ENCODE data around the gene IGSF3. TPM values are rescaled to one million over a fixed set of nuclear protein-coding genes. Genes with fewer than 3 reads are reported as not detected.

IGSF3 gene
- total and polyA plus RNA-seq, 2 of the 8 experiments (the other 6 are each of a cell fraction or from before 2014, with no cell fraction given): 30.0 to 32.2 TPM

GRCh38 chr1:116579259-116579875, 88.2 kb downstream of the IGSF3 start:
- CTCF ChIA-PET (ENCODE audit: partially characterized antibody): interaction anchor here (3.2 to 4.3 kb wide), 2 partner anchors 17 to 93 kb away, joined by 23 to 36 read pairs; no protein-coding TSS in a partner anchor
- H3K56ac ChIP-seq (replicated peaks; ENCODE audit: insufficient read length, low read depth, low read length): no peak overlapping the region
- WGBS, 2 experiments (ENCODE audit: extremely low coverage in 1 of 2, insufficient coverage in 1 of 2, insufficient read length in 1 of 2, insufficient replicate concordance in 2 of 2, low coverage in 1 of 2, low lambda C conversion rate in 2 of 2, missing lambda C conversion rate in 1 of 2): 88% methylated on average over 13 of the region's 21 CpGs; no CpG with 5 or more reads in 1 of the 2 experiments

More at GRCh38 chr1:116579259-116579875, 88.2 kb downstream of the IGSF3 start:
- H3K4ac ChIP-seq (replicated peaks; ENCODE audit: insufficient read length, low read depth, low read length): no peak overlapping the region
- no peaks in the 10 kb centered on the region; the same call in 1 of the 2 replicates for H3K23me2 ChIP-seq (ENCODE audit: low read depth, low read length)
- H3K4me3 ChIP-seq (ENCODE audit: extremely low read depth in 1 of 4, insufficient read depth in 2 of 4, low read depth in 3 of 4, low read length in 4 of 4): no peak overlapping the region
- no peak overlapping the region for H3K14ac ChIP-seq (ENCODE audit: insufficient read length)
- no peaks in the 10 kb centered on the region for H3K4me1 ChIP-seq (replicated peaks in 1 of 4; ENCODE audit: control insufficient read depth in 3 of 4, insufficient read depth in 4 of 4, low read length in 3 of 4)
- no peak overlapping the region for H4K91ac ChIP-seq (replicated peaks; ENCODE audit: insufficient read length, low read length)
- H3K23ac ChIP-seq (ENCODE audit: insufficient read length): no peak overlapping the region
- no peak overlapping the region for H2BK15ac ChIP-seq (ENCODE audit: low read length)
- H2BK20ac ChIP-seq (ENCODE audit: low read length): no peak overlapping the region
- POLR2A ChIA-PET (ENCODE audit: partially characterized antibody): no interaction called here
- no peaks in the 10 kb centered on the region for H3K79me2 ChIP-seq (ENCODE audit: control insufficient read depth in 1 of 2, insufficient read depth in 2 of 2, low read length in 2 of 2)
- no peak overlapping the region for H2BK12ac ChIP-seq (ENCODE audit: low read depth, low read length)
- no peak overlapping the region for H2AK5ac ChIP-seq (ENCODE audit: low read depth, low read length)
- H3K9me3 ChIP-seq (ENCODE audit: insufficient read depth in 2 of 2, low read depth in 1 of 2, low read length in 1 of 2): no peaks in the 10 kb centered on the region
- TF ChIP-seq E2F6 (IDR thresholded peaks at IDR 0.05): no peak
- TF ChIP-seq CHD2 (IDR thresholded peaks at IDR 0.05; ENCODE audit: low read length): no peak
- H2BK5ac ChIP-seq (ENCODE audit: low read depth, low read length): no peak overlapping the region
- no peak overlapping the region for H2AFZ ChIP-seq (ENCODE audit: low read length)
- H4K5ac ChIP-seq (ENCODE audit: insufficient read length, low read depth, low read length): no peak overlapping the region
- H4K8ac ChIP-seq (ENCODE audit: extremely low read depth, insufficient read depth, low read length): no peak overlapping the region
- no peaks in the 10 kb centered on the region for H4K20me1 ChIP-seq (replicated peaks in 1 of 2; ENCODE audit: control insufficient read depth in 1 of 2, insufficient read depth in 2 of 2, low read length in 2 of 2)
- no peak overlapping the region for H3K9ac ChIP-seq (replicated peaks in 1 of 4; ENCODE audit: extremely low read depth in 1 of 4, low read depth in 3 of 4, low read length in 3 of 4)
- H3K4me2 ChIP-seq (ENCODE audit: insufficient read depth in 1 of 2, low read depth in 2 of 2, low read length in 2 of 2): no peak overlapping the region
- FAIRE-seq (no peak), DNase-seq (ENCODE audit: low read depth in 1 of 2, low spot score in 2 of 2) (no peak)
- no peak overlapping the region for H3K18ac ChIP-seq (ENCODE audit: extremely low read depth, low read length)
- no peaks in the 10 kb centered on the region for H3K27me3 ChIP-seq (replicated peaks in 1 of 4; ENCODE audit: control insufficient read depth in 3 of 4, extremely low read depth in 1 of 4, insufficient read depth in 3 of 4, low read length in 3 of 4)
- peaks cover 0 to 9% (median 0%) of the 10 kb centered on the region in 4 experiments; a peak in 3 of 8 replicates for H3K36me3 ChIP-seq (ENCODE audit: control insufficient read depth in 2 of 4, insufficient read depth in 4 of 4, low read length in 3 of 4)
- no peak overlapping the region for H2BK120ac ChIP-seq (replicated peaks; ENCODE audit: low read depth, low read length)
- no peaks in the 10 kb centered on the region for H3K79me1 ChIP-seq (ENCODE audit: low read depth, low read length)
- no peak overlapping the region for H3K27ac ChIP-seq (ENCODE audit: low read depth, low read length)

Measured in H1 (cell line).